Suprapubic skin (tissue), 4 donors: ENCODE data around the gene YIF1A. TPM values are rescaled to one million over a fixed set of nuclear protein-coding genes. Genes with fewer than 3 reads are reported as not detected.
"Not testable (repeated sequence)": the region's sequence is repeated elsewhere in the genome, so short reads cannot be mapped to it uniquely, and the experiment has no call there.

Experiments
- DNase-seq, 2 donors: peaks; one replicate each; pipeline ENCODE4 v3.0.0-alpha.2; 2019; ENCODE audit warnings: low spot score in 2 of 2
- H3K27ac ChIP-seq: fragments of 200-600 bp; sonication (generic); one replicate; pipeline ENCODE4 v1.5.1; 2019
- H3K27me3 ChIP-seq: fragments of 200-600 bp; sonication (generic); one replicate; pipeline ENCODE4 v1.5.1; 2019
- H3K36me3 ChIP-seq: fragments of 200-600 bp; sonication (generic); one replicate; pipeline ENCODE4 v1.5.1; 2019
- H3K4me1 ChIP-seq: fragments of 200-600 bp; sonication (generic); one replicate; pipeline ENCODE4 v1.5.1; 2019
- H3K4me3 ChIP-seq: fragments of 200-600 bp; sonication (generic); one replicate; pipeline ENCODE4 v1.5.1; 2019; ENCODE audit warnings: mild to moderate bottlenecking
- H3K9me3 ChIP-seq: fragments of 200-600 bp; sonication (generic); one replicate; pipeline ENCODE4 v1.5.1; 2019
- EP300 ChIP-seq: sonication (generic); formaldehyde crosslinking; IDR thresholded peaks from one replicate; pipeline ENCODE4 v1.6.1; 2017; ENCODE audit warnings: antibody characterized with exemption
- POLR2A ChIP-seq, 2 donors: fragments of 450-650 bp; IDR thresholded peaks; one replicate each; pipeline ENCODE4 v1.6.1; 2017; ENCODE audit warnings: antibody characterized with exemption in 2 of 2, mild to moderate bottlenecking in 2 of 2, moderate library complexity in 2 of 2
- POLR2AphosphoS5 ChIP-seq, 3 donors: sonication (generic); formaldehyde crosslinking; IDR thresholded peaks; one replicate each; pipeline ENCODE4 v1.6.1; 2017; ENCODE audit warnings: antibody characterized with exemption in 3 of 3
- WGBS: methylation state at CpG from one replicate; pipeline ENCODE4 v1.1.5; 2018; 5-methylcytosine and 5-hydroxymethylcytosine counted together
- total RNA-seq, 4 donors: library from RNA; depleted of rRNA; stranded (reverse); fragments of >200 nt; gene quantifications; one replicate each; pipeline ENCODE4 v1.1.0, GENCODE V29; 2016
- TF ChIP-seq, protein P1 (sequence below), 2 donors: fragments of 200-600 bp in 1 of 2; fragments of 450-650 bp in 1 of 2; sonication (generic) in 1 of 2; IDR thresholded peaks; one replicate each; pipeline ENCODE4 v1.5.1; 2016 to 2019; ENCODE audit warnings: antibody characterized with exemption in 2 of 2, mild to moderate bottlenecking in 1 of 2, moderate library complexity in 1 of 2

YIF1A gene
- total RNA-seq, 4 donors from 2014 or later: 21.6 to 61.3 (median 56.1) TPM

DNA sequence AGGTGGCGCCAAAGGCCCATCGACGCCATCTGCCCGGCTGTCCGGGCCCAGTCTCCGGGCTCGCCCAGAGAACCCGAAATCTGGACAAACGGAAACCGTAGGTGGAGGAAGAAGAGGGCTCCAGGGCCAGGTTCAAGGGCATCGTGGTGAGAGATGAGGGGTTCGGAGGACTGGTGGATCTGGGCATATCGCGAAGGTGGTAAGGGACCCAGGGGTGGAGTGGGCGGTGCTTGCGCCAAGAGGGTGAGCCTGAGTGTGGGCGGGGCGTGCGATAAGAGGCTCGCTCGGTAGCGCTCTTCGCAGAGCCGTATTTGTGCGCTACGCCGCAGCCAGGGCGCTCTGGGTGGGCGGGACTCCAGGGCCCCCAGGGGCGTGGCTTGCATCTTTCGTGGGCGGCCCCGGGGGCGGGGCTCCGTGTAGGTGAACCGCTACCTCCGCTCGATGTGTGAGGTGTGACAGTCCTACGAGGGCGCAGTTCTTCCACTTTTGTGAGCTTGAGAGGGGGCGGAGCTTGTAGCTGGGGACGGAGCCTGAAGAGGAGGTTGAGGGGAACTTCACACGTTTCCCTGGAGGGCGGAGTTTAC lies 23.1 kb upstream of the YIF1A start:
- Histone ChIP-seq H3K36me3 (no peaks in the 10 kb centered on the region), H3K4me3 (peak overlapping the region; percentile 53), H3K27ac (peak overlapping the region; percentile 78), H3K27me3 (no peaks in the 10 kb centered on the region), H3K9me3 (no peaks in the 10 kb centered on the region), H3K4me1 (peaks cover 32% of the 10 kb centered on the region)
- DNase-seq: peak; percentile 94 to 95
- WGBS: under 1% methylated on average over 36 of the region's 44 CpGs
- TF ChIP-seq, protein P1, sequence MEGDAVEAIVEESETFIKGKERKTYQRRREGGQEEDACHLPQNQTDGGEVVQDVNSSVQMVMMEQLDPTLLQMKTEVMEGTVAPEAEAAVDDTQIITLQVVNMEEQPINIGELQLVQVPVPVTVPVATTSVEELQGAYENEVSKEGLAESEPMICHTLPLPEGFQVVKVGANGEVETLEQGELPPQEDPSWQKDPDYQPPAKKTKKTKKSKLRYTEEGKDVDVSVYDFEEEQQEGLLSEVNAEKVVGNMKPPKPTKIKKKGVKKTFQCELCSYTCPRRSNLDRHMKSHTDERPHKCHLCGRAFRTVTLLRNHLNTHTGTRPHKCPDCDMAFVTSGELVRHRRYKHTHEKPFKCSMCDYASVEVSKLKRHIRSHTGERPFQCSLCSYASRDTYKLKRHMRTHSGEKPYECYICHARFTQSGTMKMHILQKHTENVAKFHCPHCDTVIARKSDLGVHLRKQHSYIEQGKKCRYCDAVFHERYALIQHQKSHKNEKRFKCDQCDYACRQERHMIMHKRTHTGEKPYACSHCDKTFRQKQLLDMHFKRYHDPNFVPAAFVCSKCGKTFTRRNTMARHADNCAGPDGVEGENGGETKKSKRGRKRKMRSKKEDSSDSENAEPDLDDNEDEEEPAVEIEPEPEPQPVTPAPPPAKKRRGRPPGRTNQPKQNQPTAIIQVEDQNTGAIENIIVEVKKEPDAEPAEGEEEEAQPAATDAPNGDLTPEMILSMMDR (IDR thresholded peaks at IDR 0.05): no peak
- TF ChIP-seq POLR2AphosphoS5 (IDR thresholded peaks at IDR 0.05): peak in 2 of 3 donors; percentile 5 to 43

DNA sequence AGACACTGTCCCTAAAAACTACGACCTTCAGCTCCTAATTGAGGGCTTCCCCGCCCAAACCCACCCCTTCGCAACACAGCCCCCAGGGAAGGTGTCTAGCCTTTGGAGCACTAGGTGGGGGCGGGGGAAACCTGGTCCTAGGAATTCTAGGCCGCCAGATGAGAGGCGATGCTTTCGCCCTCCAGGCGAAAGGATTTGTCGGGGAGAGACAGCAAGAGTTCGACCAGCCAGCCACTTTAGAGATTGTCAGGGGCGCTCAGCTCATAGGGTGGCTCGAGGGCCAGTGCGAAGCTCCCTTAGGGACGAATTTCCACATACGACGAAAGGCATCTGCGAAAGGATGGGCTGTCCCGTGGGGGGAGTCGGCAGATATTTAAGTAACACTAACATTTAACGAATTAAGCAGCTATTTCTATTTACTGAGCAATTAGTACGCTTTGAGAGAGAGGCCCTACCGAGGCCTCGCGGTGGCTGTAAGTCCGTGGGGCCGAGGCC lies 22.6 kb upstream of the YIF1A start:
- Histone ChIP-seq H3K9me3 (no peaks in the 10 kb centered on the region), H3K36me3 (no peaks in the 10 kb centered on the region), H3K27ac (peak overlapping the region; percentile 78), H3K4me1 (peaks cover 27% of the 10 kb centered on the region), H3K4me3 (peak overlapping the region; percentile 53), H3K27me3 (no peaks in the 10 kb centered on the region)
- WGBS: 17% methylated on average over 16 of the region's 26 CpGs
- DNase-seq: no peak
- TF ChIP-seq, protein P1 (IDR thresholded peaks at IDR 0.05): peak; percentile 89 to 96
- no peak for TF ChIP-seq EP300
- TF ChIP-seq POLR2AphosphoS5 (IDR thresholded peaks at IDR 0.05): no peak

DNA sequence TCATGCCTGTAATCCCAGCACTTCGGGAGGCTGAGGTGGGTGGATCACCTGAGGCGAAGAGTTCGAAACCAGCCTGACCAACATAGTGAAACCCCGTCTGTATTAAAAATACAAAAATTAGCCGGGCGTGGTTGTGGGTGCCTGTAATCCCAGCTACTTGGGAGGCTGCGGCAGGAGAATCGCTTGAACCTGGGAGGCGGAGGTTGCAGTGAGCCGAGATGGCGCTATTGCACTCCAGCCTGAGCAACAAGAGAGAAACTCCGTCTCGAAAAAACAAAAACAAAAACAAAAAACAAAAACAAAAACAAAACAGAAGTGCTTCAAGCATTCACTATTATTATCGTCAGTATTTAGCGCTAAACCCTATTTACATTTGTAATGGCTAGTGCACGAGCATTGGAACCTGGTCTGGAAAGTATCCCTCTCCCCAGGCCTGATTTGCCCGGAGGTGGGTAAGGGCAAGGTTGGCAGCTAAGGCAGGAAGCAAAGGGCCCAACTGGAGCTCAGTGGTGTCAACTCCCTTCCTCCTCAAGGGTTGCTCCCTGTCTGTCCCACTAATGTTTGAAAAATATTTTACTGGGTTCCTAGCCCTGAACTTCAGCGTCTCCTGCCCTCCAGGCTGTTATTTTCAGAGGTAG lies 22.0 kb upstream of the YIF1A start:
- not testable (repeated sequence) for H3K9me3 ChIP-seq, H3K4me3 ChIP-seq, H3K27me3 ChIP-seq, H3K36me3 ChIP-seq, DNase-seq, H3K27ac ChIP-seq
- H3K4me1 ChIP-seq: peaks cover 21% of the 10 kb centered on the region
- 83% methylated on average over 18 of the region's 18 CpGs for WGBS

DNA sequence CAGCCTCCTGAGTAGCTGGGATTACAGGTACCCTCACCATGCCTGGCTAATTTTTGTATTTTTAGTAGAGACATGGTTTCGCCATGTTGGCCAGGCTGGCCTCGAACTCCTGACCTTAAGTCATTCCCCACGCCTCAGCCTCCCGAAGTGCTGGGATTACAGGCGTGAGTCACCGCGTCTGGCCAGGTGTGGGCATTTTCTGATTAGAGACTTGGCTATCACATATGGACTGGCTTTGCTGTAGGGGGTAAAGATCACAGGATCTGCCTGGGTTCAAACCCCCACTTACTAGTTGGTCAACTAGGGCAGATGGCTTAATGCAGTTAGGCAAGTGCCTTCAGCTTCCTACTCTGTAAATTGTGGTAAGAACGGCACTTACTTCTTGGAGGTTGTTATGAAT lies 21.4 kb upstream of the YIF1A start:
- WGBS: 80% methylated on average over 8 of the region's 8 CpGs
- TF ChIP-seq POLR2AphosphoS5 (IDR thresholded peaks at IDR 0.05): no peak
- TF ChIP-seq EP300: no peak
- no peak for TF ChIP-seq POLR2A (IDR thresholded peaks at IDR 0.05)
- TF ChIP-seq, protein P1 (IDR thresholded peaks at IDR 0.05): no peak
- H3K4me1 ChIP-seq: peaks cover 20% of the 10 kb centered on the region
- no peak overlapping the region for H3K27ac ChIP-seq
- no peak overlapping the region for H3K4me3 ChIP-seq
- no peaks in the 10 kb centered on the region for H3K27me3 ChIP-seq
- DNase-seq: no peak
- H3K9me3 ChIP-seq: no peaks in the 10 kb centered on the region
- no peaks in the 10 kb centered on the region for H3K36me3 ChIP-seq

DNA sequence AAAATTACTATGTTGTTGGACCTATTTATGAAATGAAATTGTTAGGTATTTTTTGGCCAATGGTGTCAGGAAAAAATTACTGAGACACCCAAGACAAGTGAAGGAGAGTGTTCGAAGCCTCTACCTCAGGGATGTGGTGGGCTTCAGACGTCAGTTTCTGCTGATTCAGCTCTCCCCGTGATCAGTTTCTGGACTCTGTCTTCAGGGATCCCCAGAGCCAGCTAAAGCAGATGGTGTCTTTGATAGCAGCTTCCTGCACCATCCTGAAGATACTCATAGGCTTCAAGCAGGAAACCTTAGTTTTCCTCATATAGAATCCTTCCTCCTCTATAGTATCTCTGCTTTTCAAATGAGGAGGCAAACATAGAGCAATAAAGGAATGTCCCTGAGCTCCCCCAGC lies 20.5 kb upstream of the YIF1A start:
- Histone ChIP-seq H3K9me3 (no peaks in the 10 kb centered on the region), H3K27ac (no peak overlapping the region), H3K4me1 (peaks cover 20% of the 10 kb centered on the region), H3K36me3 (no peaks in the 10 kb centered on the region), H3K4me3 (no peak overlapping the region), H3K27me3 (no peaks in the 10 kb centered on the region)
- DNase-seq: no peak
- 55% methylated on average over 3 of the region's 3 CpGs for WGBS
- TF ChIP-seq, protein P1 (IDR thresholded peaks at IDR 0.05): no peak
- TF ChIP-seq EP300 (no peak), POLR2AphosphoS5 (IDR thresholded peaks at IDR 0.05) (no peak), POLR2A (IDR thresholded peaks at IDR 0.05) (no peak)
